Panc1 (cell line): ENCODE data around the gene CATSPERZ. TPM values are rescaled to one million over a fixed set of nuclear protein-coding genes. Genes with fewer than 3 reads are reported as not detected.

Source experiments
- ATAC-seq: fragments of 200-7000 bp; cut with Tn5 transposase; 2 replicates; pipeline ENCODE4 v1.9.1; 2020; ENCODE audit warnings: mild to moderate bottlenecking, moderate library complexity
- BruUV-seq: library from RNA; stranded (reverse); fragments of 400-500 nt; replicated peaks from 2 replicates; lab custom pipeline; 2021; lab: Mats Ljungman, UMichigan
- CTCF ChIA-PET: fragments of 300-600 bp; sonication (Branson Sonifier 250); formaldehyde crosslinking; loops from one replicate; lab custom pipeline; 2022; ENCODE audit warnings: antibody characterized with exemption; lab: Charles Lee
- POLR2A ChIA-PET: fragments of 300-600 bp; sonication (Branson Sonifier 250); formaldehyde crosslinking; loops from one replicate; lab custom pipeline; 2022; ENCODE audit warnings: antibody characterized with exemption; lab: Charles Lee
- DNase-seq: peaks from one replicate; pipeline ENCODE4 v3.0.0-alpha.2; 2010; ENCODE audit warnings: low read depth, low spot score
- H3K27ac ChIP-seq: 2 replicates; pipeline ENCODE4 v1.5.1; 2011; ENCODE audit warnings: mild to moderate bottlenecking, low read length, inconsistent platforms
- H3K27me3 ChIP-seq: fragments of 200-500 bp; sonication (Bioruptor generic); 2 replicates; pipeline ENCODE4 v1.6.0; 2014; ENCODE audit warnings: low read length, inconsistent platforms; ENCODE audit not compliant: control insufficient read depth, insufficient read depth
- H3K36me3 ChIP-seq: fragments of 200-500 bp; sonication (Bioruptor generic); 2 replicates; pipeline ENCODE4 v1.5.1; 2014; ENCODE audit warnings: inconsistent platforms, mild to moderate bottlenecking, low read length, moderate library complexity; ENCODE audit not compliant: control insufficient read depth, insufficient read depth
- H3K4me1 ChIP-seq: 2 replicates; pipeline ENCODE4 v1.5.1; 2011; ENCODE audit warnings: inconsistent platforms, mild to moderate bottlenecking, low read length, moderate library complexity; ENCODE audit not compliant: control insufficient read depth, insufficient read depth
- H3K4me3 ChIP-seq, 2 experiments: 2 replicates each; pipeline ENCODE4 v1.5.1; 2011 to 2012; ENCODE audit warnings: low read depth in 2 of 2, low read length in 2 of 2, mild to moderate bottlenecking in 2 of 2, inconsistent platforms in 1 of 2, moderate library complexity in 1 of 2
- H3K9me3 ChIP-seq: fragments of 200-500 bp; sonication (Bioruptor generic); 2 replicates; pipeline ENCODE4 v1.5.1; 2014; ENCODE audit warnings: low read depth, mild to moderate bottlenecking, inconsistent platforms, low read length, moderate library complexity; ENCODE audit not compliant: control insufficient read depth, insufficient read depth
- CTCF ChIP-seq: fragments of 450-650 bp; IDR thresholded peaks from 2 replicates; pipeline ENCODE4 v1.5.1; 2017; ENCODE audit warnings: mild to moderate bottlenecking
- POLR2AphosphoS5 ChIP-seq: IDR thresholded peaks from 2 replicates; pipeline ENCODE4 v1.6.1; 2012; ENCODE audit warnings: mild to moderate bottlenecking, low read depth, low read length, moderate library complexity
- REST ChIP-seq, 2 experiments: IDR thresholded peaks; 2 replicates each; pipeline ENCODE4 v1.6.1; 2011 to 2012; ENCODE audit warnings: low read depth in 2 of 2, control low read depth in 1 of 2, low read length in 1 of 2, mild to moderate bottlenecking in 1 of 2, moderate library complexity in 1 of 2; ENCODE audit not compliant: insufficient read depth in 1 of 2
- SIN3A ChIP-seq: IDR thresholded peaks from 2 replicates; pipeline ENCODE4 v1.6.1; 2012; ENCODE audit warnings: low read depth, mild to moderate bottlenecking, low read length, moderate library complexity, borderline replicate concordance; ENCODE audit not compliant: insufficient read depth
- TCF7L2 ChIP-seq: IDR thresholded peaks from 2 replicates; pipeline ENCODE4 v1.6.1; 2011; ENCODE audit warnings: mild to moderate bottlenecking, low read depth, low read length, inconsistent platforms
- in situ Hi-C: cut with HindIII; loops from 2 replicates; pipeline ENCODE4 v1.10.0; 2016; ENCODE audit warnings: low sequenced_read_pairs, low pct_unique_long_range_greater_than_20kb
- intact Hi-C: fragments of 100-400 bp; cut with micrococcal nuclease; formaldehyde crosslinking; loops from one replicate; pipeline ENCODE4 v1.10.0; 2022; ENCODE audit not compliant: unreplicated experiment
- total RNA-seq: library from RNA; stranded (reverse); gene quantifications from one replicate; pipeline ENCODE4 v1.2.1, GENCODE V29; 2021; ENCODE audit not compliant: unreplicated experiment

The CATSPERZ gene
- total RNA-seq, 1 experiment from 2014 or later = 0.64 TPM

- POLR2A ChIA-PET = interaction anchor here (1.5 kb wide), 1 partner anchor 18 kb away, joined by 10 read pairs; the partner anchor contains the start of gene GPR137
- peak overlapping the region; percentile 95 for H3K27ac ChIP-seq
- H3K4me3 ChIP-seq = no peak overlapping the region
- TF ChIP-seq REST (IDR thresholded peaks at IDR 0.05; ENCODE audit: insufficient read depth in 1 of 2, low read depth in 2 of 2, low read length in 1 of 2) (no peak), SIN3A (no peak), TCF7L2 (no peak), CTCF (no peak), POLR2AphosphoS5 (no peak)
- in situ Hi-C loops (no loop called here), intact Hi-C loops (loop anchor here (10.0 kb wide), 1 partner anchor 59 kb away; the partner anchor contains the start of genes FKBP2 and PPP1R14B)
- peaks cover 15% of the 10 kb centered on the region for H3K4me1 ChIP-seq
- no peaks in the 10 kb centered on the region for H3K27me3 ChIP-seq
- no TSS peak for BruUV-seq
- CTCF ChIA-PET = interaction anchor here (0.5 to 2.3 kb wide), 8 partner anchors 14 to 52 kb away, joined by 3 to 25 read pairs (median 4); partner anchors contain the start of genes BAD, GPR137, PRDX5 and TRMT112
- no peaks in the 10 kb centered on the region for H3K9me3 ChIP-seq
- DNase-seq (no peak), ATAC-seq (no peak)
- no peaks in the 10 kb centered on the region for H3K36me3 ChIP-seq
Measured at GRCh38 chr11:64303109-64304031, 3.2 kb downstream of the CATSPERZ start.

DNA sequence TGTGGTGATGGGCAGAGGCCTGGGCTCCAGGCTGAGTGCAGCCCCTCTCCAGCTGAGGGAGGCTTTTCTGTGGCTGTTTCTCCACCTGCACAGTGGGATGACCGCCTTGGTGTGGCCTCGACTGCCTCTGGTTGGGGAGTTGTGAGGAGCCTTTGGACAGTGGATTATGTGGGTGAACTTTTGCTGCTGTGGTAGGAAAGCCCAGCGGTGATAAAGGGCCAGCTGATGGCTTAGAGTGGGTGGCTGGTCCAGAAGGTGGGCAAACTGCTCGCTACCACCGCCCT lies 3.8 kb downstream of the CATSPERZ start:
- H3K4me1 ChIP-seq = peaks cover 15% of the 10 kb centered on the region
- CTCF ChIA-PET = interaction anchor here (0.5 to 2.3 kb wide), 7 partner anchors 14 to 53 kb away, joined by 3 to 25 read pairs (median 4); partner anchors contain the start of genes BAD, GPR137, PRDX5 and TRMT112
- no peaks in the 10 kb centered on the region for H3K27me3 ChIP-seq
- DNase-seq (no peak), ATAC-seq (no peak)
- in situ Hi-C loops = no loop called here
- no TSS peak for BruUV-seq
- intact Hi-C loops = loop anchor here (10.0 kb wide), 1 partner anchor 59 kb away; the partner anchor contains the start of genes FKBP2 and PPP1R14B
- H3K9me3 ChIP-seq = no peaks in the 10 kb centered on the region
- peak overlapping the region; percentile 72 to 96 for H3K4me3 ChIP-seq
- H3K27ac ChIP-seq = peak overlapping the region; percentile 95
- H3K36me3 ChIP-seq = no peaks in the 10 kb centered on the region
- no peak for TF ChIP-seq SIN3A
- no peak for TF ChIP-seq TCF7L2
- TF ChIP-seq REST (IDR thresholded peaks at IDR 0.05; ENCODE audit: insufficient read depth in 1 of 2, low read depth in 2 of 2, low read length in 1 of 2) = no peak
- TF ChIP-seq CTCF = no peak
- no peak for TF ChIP-seq POLR2AphosphoS5
- POLR2A ChIA-PET = interaction anchor here (0.6 to 1.5 kb wide), 2 partner anchors 19 to 98 kb away, joined by 9 to 10 read pairs; partner anchors contain the start of gene GPR137
